Measurements from ENCODE around the gene IMPDH1.

DNA sequence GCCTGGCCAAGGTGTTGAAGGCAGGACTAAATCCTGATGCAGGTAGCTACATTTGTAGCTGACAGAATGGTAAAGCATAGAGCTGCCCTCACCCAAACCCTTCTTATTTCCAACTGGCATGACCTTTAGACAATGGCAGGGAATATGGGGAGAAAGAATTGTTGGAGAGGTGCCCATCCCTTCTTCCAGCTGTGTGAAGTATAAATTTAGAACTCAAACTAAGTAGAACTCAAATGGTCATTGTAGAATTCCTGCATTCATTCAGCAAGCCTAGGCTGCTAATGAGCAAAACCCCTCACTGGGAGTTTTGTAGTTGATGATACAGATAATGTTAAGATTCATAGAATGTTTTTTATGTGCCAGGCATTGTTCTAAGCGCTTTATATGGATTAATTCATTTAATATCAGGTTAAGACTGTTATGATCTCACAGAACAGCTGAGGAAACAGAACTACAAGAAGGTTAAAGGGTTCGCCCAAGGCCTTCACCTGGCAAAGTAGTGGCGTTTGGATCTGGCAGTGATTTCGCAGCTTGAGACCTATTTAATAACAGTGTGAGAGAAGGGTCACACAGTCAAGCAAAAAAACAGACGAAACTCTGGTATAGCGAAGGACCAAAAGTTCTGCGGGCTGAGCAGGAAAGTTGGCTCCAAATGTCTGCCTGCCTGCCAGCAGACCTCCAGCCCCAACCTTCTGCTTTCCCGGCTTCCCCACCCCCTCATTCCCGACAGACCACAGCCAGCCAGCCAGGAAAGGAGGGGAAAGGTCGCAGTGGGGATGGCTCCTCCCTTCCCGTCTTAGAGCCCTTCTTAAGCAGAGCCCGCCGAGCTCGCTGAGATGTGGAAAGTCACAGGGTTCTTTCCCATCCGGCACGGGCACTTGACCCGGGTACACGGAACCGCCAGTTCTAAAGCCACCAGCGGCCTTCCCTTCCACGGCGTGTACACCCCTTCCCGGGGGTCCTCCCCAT lies 44.3 kb upstream of the IMPDH1 start:
- TF ChIP-seq POLR2AphosphoS5 (IDR thresholded peaks at IDR 0.05) (peak in 2 of 3 donors; percentile 67 to 92), POLR2A (IDR thresholded peaks at IDR 0.05) (peak; percentile 61)
- TF ChIP-seq, protein P1, sequence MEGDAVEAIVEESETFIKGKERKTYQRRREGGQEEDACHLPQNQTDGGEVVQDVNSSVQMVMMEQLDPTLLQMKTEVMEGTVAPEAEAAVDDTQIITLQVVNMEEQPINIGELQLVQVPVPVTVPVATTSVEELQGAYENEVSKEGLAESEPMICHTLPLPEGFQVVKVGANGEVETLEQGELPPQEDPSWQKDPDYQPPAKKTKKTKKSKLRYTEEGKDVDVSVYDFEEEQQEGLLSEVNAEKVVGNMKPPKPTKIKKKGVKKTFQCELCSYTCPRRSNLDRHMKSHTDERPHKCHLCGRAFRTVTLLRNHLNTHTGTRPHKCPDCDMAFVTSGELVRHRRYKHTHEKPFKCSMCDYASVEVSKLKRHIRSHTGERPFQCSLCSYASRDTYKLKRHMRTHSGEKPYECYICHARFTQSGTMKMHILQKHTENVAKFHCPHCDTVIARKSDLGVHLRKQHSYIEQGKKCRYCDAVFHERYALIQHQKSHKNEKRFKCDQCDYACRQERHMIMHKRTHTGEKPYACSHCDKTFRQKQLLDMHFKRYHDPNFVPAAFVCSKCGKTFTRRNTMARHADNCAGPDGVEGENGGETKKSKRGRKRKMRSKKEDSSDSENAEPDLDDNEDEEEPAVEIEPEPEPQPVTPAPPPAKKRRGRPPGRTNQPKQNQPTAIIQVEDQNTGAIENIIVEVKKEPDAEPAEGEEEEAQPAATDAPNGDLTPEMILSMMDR (IDR thresholded peaks at IDR 0.05) = no peak
